Mesendoderm (in vitro differentiated cells): Measurements from ENCODE around the gene WDR45B.

Experiments
- DNase-seq: peaks from one replicate; pipeline ENCODE4 v3.0.0; 2013
- H2AK5ac ChIP-seq: 2 replicates; pipeline ENCODE4 v1.6.1; 2013; ENCODE audit warnings: low read length, inconsistent platforms
- H2BK120ac ChIP-seq: 2 replicates; pipeline ENCODE4 v1.6.1; 2013; ENCODE audit warnings: low read depth, mild to moderate bottlenecking, low read length, moderate library complexity, mixed read lengths
- H2BK15ac ChIP-seq: replicated peaks from 2 replicates; pipeline ENCODE4 v1.6.1; 2013; ENCODE audit warnings: low read depth, mild to moderate bottlenecking, moderate library complexity
- H2BK5ac ChIP-seq: 2 replicates; pipeline ENCODE4 v1.6.1; 2013; ENCODE audit warnings: low read length, inconsistent platforms
- H3K18ac ChIP-seq: 2 replicates; pipeline ENCODE4 v1.6.1; 2013; ENCODE audit warnings: mild to moderate bottlenecking, low read length, mixed read lengths
- H3K23ac ChIP-seq: one replicate; pipeline ENCODE4 v1.6.1; 2013; ENCODE audit warnings: low read length
- H3K27ac ChIP-seq: 2 replicates; pipeline ENCODE4 v1.5.1; 2013; ENCODE audit warnings: low read depth, mild to moderate bottlenecking, inconsistent platforms, low read length, moderate library complexity
- H3K27me3 ChIP-seq: 2 replicates; pipeline ENCODE4 v1.6.1; 2013; ENCODE audit warnings: low read length, control low read depth, mild to moderate bottlenecking, inconsistent platforms; ENCODE audit not compliant: insufficient read depth, poor library complexity
- H3K36me3 ChIP-seq: 2 replicates; pipeline ENCODE4 v1.6.1; 2013; ENCODE audit warnings: low read length, inconsistent platforms; ENCODE audit not compliant: control insufficient read depth, insufficient read depth
- H3K4ac ChIP-seq: one replicate; pipeline ENCODE4 v1.6.1; 2013; ENCODE audit warnings: low read depth, mild to moderate bottlenecking, low read length, moderate library complexity
- H3K4me1 ChIP-seq: 2 replicates; pipeline ENCODE4 v1.6.1; 2013; ENCODE audit warnings: low read depth, low read length, inconsistent platforms; ENCODE audit not compliant: control insufficient read depth
- H3K4me2 ChIP-seq: 2 replicates; pipeline ENCODE4 v1.6.1; 2013; ENCODE audit warnings: low read length
- H3K4me3 ChIP-seq: 2 replicates; pipeline ENCODE4 v1.5.1; 2013; ENCODE audit warnings: mild to moderate bottlenecking, low read length
- H3K56ac ChIP-seq: one replicate; pipeline ENCODE4 v1.6.1; 2013; ENCODE audit warnings: low read length
- H3K79me1 ChIP-seq: 2 replicates; pipeline ENCODE4 v1.6.1; 2013; ENCODE audit warnings: low read length, inconsistent platforms
- H3K79me2 ChIP-seq: 2 replicates; pipeline ENCODE4 v1.6.1; 2013; ENCODE audit warnings: mild to moderate bottlenecking, low read length; ENCODE audit not compliant: control insufficient read depth, insufficient read depth
- H3K9ac ChIP-seq: 2 replicates; pipeline ENCODE4 v1.6.1; 2013; ENCODE audit warnings: low read length, inconsistent platforms
- H4K5ac ChIP-seq: one replicate; pipeline ENCODE4 v1.6.1; 2013; ENCODE audit warnings: low read length
- H4K8ac ChIP-seq: one replicate; pipeline ENCODE4 v1.6.1; 2013; ENCODE audit warnings: low read depth, mild to moderate bottlenecking, control low read depth, low read length, moderate library complexity
- WGBS: extraction: QIAGEN DNeasy Blood & Tissue Kit; methylation state at CpG from one replicate; pipeline ENCODE4 v1.1.7; 2013; ENCODE audit warnings: low lambda C conversion rate, missing lambda C conversion rate; ENCODE audit not compliant: insufficient coverage; ENCODE audit errors: extremely low coverage; 5-methylcytosine and 5-hydroxymethylcytosine counted together

The WDR45B gene

GRCh38 chr17:82596837-82597672 is 51.2 kb downstream of the WDR45B start:
- peaks cover 8% of the 10 kb centered on the region for H3K79me1 ChIP-seq
- H3K27me3 ChIP-seq: no peaks in the 10 kb centered on the region
- no peak overlapping the region for H4K5ac ChIP-seq
- no peak overlapping the region for H3K18ac ChIP-seq
- H2AK5ac ChIP-seq: no peak overlapping the region
- no peak overlapping the region for H2BK5ac ChIP-seq
- H3K27ac ChIP-seq: no peak overlapping the region
- no peak overlapping the region for H3K4ac ChIP-seq
- H3K9ac ChIP-seq: no peak overlapping the region
- H2BK15ac ChIP-seq: no peak overlapping the region
- H3K4me3 ChIP-seq: no peak overlapping the region
- DNase-seq: no peak
- no CpG with 5 or more reads among the region's 33 CpGs for WGBS
- H3K36me3 ChIP-seq: peaks cover 4% of the 10 kb centered on the region
- no peak overlapping the region for H2BK120ac ChIP-seq
- peaks cover 4% of the 10 kb centered on the region for H3K79me2 ChIP-seq
- no peak overlapping the region for H3K23ac ChIP-seq
- peaks cover 2% of the 10 kb centered on the region for H3K4me1 ChIP-seq
- H3K56ac ChIP-seq: no peak overlapping the region
- H3K4me2 ChIP-seq: no peak overlapping the region
- no peak overlapping the region for H4K8ac ChIP-seq

DNA sequence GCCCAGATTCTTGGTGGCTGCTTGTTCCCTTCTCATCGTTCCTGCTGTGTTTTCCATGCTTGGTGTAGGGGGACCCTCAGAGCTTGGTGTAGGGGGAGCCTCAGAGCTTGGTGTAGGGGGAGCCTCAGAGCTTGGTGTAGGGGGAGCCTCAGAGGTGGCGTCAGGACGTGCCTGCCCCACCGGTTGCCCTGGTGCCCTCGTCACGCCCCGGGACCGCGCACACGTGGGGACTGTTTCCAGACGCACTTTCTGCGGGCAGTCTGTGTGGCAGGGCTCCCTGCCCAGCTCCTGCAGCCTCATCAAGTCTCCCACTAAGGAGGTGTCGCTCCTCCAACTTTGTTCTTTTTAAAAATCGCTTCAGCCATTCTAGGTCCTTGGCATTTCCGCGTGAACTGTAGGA is 51.9 kb downstream of the WDR45B start:
- Histone ChIP-seq H3K4me3 (no peak overlapping the region), H2BK15ac (no peak overlapping the region), H3K36me3 (peaks cover 3% of the 10 kb centered on the region), H3K27me3 (no peaks in the 10 kb centered on the region), H3K4me1 (peaks cover 2% of the 10 kb centered on the region), H2BK5ac (no peak overlapping the region), H2BK120ac (no peak overlapping the region), H4K5ac (no peak overlapping the region), H2AK5ac (no peak overlapping the region), H4K8ac (no peak overlapping the region), H3K4ac (no peak overlapping the region), H3K79me1 (peaks cover 8% of the 10 kb centered on the region), H3K4me2 (no peak overlapping the region), H3K56ac (no peak overlapping the region), H3K79me2 (peaks cover 4% of the 10 kb centered on the region), H3K18ac (no peak overlapping the region), H3K27ac (no peak overlapping the region), H3K9ac (no peak overlapping the region), H3K23ac (no peak overlapping the region)
- no CpG with 5 or more reads among the region's 16 CpGs for WGBS
- DNase-seq: no peak

DNA sequence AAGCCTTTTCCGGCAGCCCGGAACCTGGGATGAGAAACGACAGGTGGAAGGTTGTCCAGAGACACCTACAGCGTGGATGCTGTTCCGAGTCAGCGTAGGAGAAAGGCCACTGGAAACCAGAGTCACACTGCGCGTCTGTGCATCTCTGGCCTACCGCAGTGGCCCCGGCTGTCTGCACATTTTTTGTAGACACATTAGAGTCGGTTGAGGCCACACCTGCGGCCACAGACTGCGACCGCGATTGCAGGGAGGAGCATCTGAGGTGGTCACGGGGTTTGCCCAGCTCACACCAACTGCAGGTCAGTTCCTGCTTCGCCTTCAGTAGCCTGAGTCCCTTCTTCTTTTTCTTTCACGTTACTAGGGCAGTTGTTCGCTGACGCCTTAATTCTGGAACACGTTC is 52.4 kb downstream of the WDR45B start:
- Histone ChIP-seq H3K27ac (no peak overlapping the region), H3K4me2 (no peak overlapping the region), H3K23ac (no peak overlapping the region), H3K56ac (no peak overlapping the region), H2BK120ac (no peak overlapping the region), H4K8ac (no peak overlapping the region), H3K18ac (no peak overlapping the region), H3K79me2 (peaks cover 4% of the 10 kb centered on the region), H2AK5ac (no peak overlapping the region), H2BK15ac (no peak overlapping the region), H3K9ac (no peak overlapping the region), H3K79me1 (peaks cover 8% of the 10 kb centered on the region), H3K27me3 (no peaks in the 10 kb centered on the region), H2BK5ac (no peak overlapping the region), H4K5ac (no peak overlapping the region), H3K36me3 (peaks cover 3% of the 10 kb centered on the region), H3K4ac (no peak overlapping the region), H3K4me1 (peaks cover 2% of the 10 kb centered on the region), H3K4me3 (no peak overlapping the region)
- WGBS: no CpG with 5 or more reads among the region's 21 CpGs
- DNase-seq: no peak

DNA sequence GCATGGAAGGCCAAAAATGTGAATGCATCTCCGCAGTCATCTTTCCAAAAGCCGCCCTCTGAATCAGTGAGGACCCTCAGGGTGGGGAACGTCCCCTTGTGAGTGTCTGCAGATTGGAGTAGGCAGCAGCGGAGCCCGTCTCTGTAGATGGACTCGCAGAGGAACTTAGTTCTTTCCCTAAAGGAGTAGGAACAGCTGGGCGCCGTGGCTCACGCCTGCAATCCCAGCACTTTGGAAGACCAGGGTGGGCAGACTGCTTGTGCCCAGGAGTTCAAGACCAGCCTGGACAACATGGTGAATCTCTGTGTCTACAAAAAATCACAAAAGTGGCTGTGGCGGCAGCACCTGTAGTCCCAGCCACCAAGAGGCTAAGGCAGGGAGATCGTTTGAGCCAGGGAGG is 53.7 kb downstream of the WDR45B start:
- no peak for DNase-seq
- H3K23ac ChIP-seq: no peak overlapping the region
- H3K4me1 ChIP-seq: peaks cover 2% of the 10 kb centered on the region
- H3K18ac ChIP-seq: no peak overlapping the region
- H4K8ac ChIP-seq: no peak overlapping the region
- no peak overlapping the region for H3K27ac ChIP-seq
- H3K79me2 ChIP-seq: peaks cover 4% of the 10 kb centered on the region
- H2BK15ac ChIP-seq: no peak overlapping the region
- no peak overlapping the region for H2AK5ac ChIP-seq
- peaks cover 6% of the 10 kb centered on the region for H3K79me1 ChIP-seq
- no peak overlapping the region for H3K9ac ChIP-seq
- H4K5ac ChIP-seq: no peak overlapping the region
- H3K27me3 ChIP-seq: no peaks in the 10 kb centered on the region
- no peak overlapping the region for H3K4ac ChIP-seq
- no peak overlapping the region for H3K4me3 ChIP-seq
- H2BK5ac ChIP-seq: no peak overlapping the region
- no peak overlapping the region for H3K56ac ChIP-seq
- H3K36me3 ChIP-seq: peaks cover 1% of the 10 kb centered on the region
- H3K4me2 ChIP-seq: no peak overlapping the region
- no peak overlapping the region for H2BK120ac ChIP-seq
- no CpG with 5 or more reads among the region's 11 CpGs for WGBS

GRCh38 chr17:82593590-82594087 is 54.6 kb downstream of the WDR45B start:
- Histone ChIP-seq H4K5ac (no peak overlapping the region), H2AK5ac (no peak overlapping the region), H3K4me3 (no peak overlapping the region), H3K79me2 (peaks cover 4% of the 10 kb centered on the region), H3K4me2 (peak overlapping the region; percentile 46), H3K79me1 (peaks cover 6% of the 10 kb centered on the region), H3K36me3 (peaks cover 1% of the 10 kb centered on the region), H3K56ac (peak overlapping the region; percentile 81), H2BK5ac (peak overlapping the region; percentile 55), H3K27ac (peak overlapping the region; percentile 61), H3K9ac (peak overlapping the region; percentile 67), H2BK120ac (no peak overlapping the region), H3K4ac (no peak overlapping the region), H3K27me3 (no peaks in the 10 kb centered on the region), H2BK15ac (no peak overlapping the region), H3K4me1 (peaks cover 2% of the 10 kb centered on the region), H3K23ac (no peak overlapping the region), H4K8ac (no peak overlapping the region), H3K18ac (peak overlapping the region; percentile 34)
- no CpG with 5 or more reads among the region's 29 CpGs for WGBS
- DNase-seq: no peak
